H9 (cell line): ENCODE data around the gene ERCC4. TPM values are rescaled to one million over a fixed set of nuclear protein-coding genes. Genes with fewer than 3 reads are reported as not detected.
"Not testable (repeated sequence)": the region's sequence is repeated elsewhere in the genome, so short reads cannot be mapped to it uniquely, and the experiment has no call there.

Experiments used
- DNase-seq: peaks from one replicate; pipeline ENCODE4 v3.0.0-alpha.2; 2017
- H2AFZ ChIP-seq: one replicate; pipeline ENCODE4 v1.6.1; 2013; ENCODE audit warnings: mild to moderate bottlenecking, low read length, control low read depth, moderate library complexity
- H2AK5ac ChIP-seq: 2 replicates; pipeline ENCODE4 v1.6.1; 2013; ENCODE audit warnings: low read length, control low read depth, mixed read lengths; ENCODE audit not compliant: insufficient read length
- H2BK120ac ChIP-seq: one replicate; pipeline ENCODE4 v1.6.1; 2013; ENCODE audit warnings: low read depth, mild to moderate bottlenecking, low read length, control low read depth, inconsistent platforms; ENCODE audit not compliant: poor library complexity, severe bottlenecking
- H2BK12ac ChIP-seq: 2 replicates; pipeline ENCODE4 v1.6.1; 2013; ENCODE audit warnings: low read length, control low read depth, mixed read lengths, low read depth; ENCODE audit not compliant: insufficient read length
- H2BK15ac ChIP-seq: 2 replicates; pipeline ENCODE4 v1.6.1; 2013; ENCODE audit warnings: low read depth, low read length, control low read depth
- H2BK20ac ChIP-seq: one replicate; pipeline ENCODE4 v1.6.1; 2013; ENCODE audit warnings: low read depth, mild to moderate bottlenecking, low read length, control low read depth, inconsistent platforms; ENCODE audit not compliant: poor library complexity, severe bottlenecking
- H2BK5ac ChIP-seq: 2 replicates; pipeline ENCODE4 v1.6.1; 2013; ENCODE audit warnings: low read length, control low read depth, mixed read lengths; ENCODE audit not compliant: insufficient read length
- H3K14ac ChIP-seq: 2 replicates; pipeline ENCODE4 v1.6.1; 2013; ENCODE audit warnings: low read length, control low read depth; ENCODE audit not compliant: insufficient read depth
- H3K18ac ChIP-seq: 2 replicates; pipeline ENCODE4 v1.6.1; 2013; ENCODE audit warnings: low read depth, mild to moderate bottlenecking, mixed read lengths, low read length, control low read depth; ENCODE audit not compliant: insufficient read length
- H3K23ac ChIP-seq: 2 replicates; pipeline ENCODE4 v1.6.1; 2013; ENCODE audit warnings: low read length, control low read depth, mixed read lengths, low read depth; ENCODE audit not compliant: insufficient read length
- H3K23me2 ChIP-seq: 2 replicates; pipeline ENCODE4 v1.6.1; 2013; ENCODE audit warnings: low read depth, mild to moderate bottlenecking, mixed read lengths, low read length, control low read depth; ENCODE audit not compliant: insufficient read length, poor library complexity, severe bottlenecking
- H3K27ac ChIP-seq: 2 replicates; pipeline ENCODE4 v1.5.1; 2013; ENCODE audit warnings: low read length, control low read depth, mixed read lengths, low read depth; ENCODE audit not compliant: insufficient read length
- H3K27me3 ChIP-seq: 2 replicates; pipeline ENCODE4 v1.6.1; 2013; ENCODE audit warnings: low read length, control low read depth, inconsistent platforms; ENCODE audit not compliant: insufficient read depth
- H3K4ac ChIP-seq: 2 replicates; pipeline ENCODE4 v1.6.1; 2013; ENCODE audit warnings: low read depth, mild to moderate bottlenecking, control low read depth, inconsistent platforms, low read length, moderate library complexity
- H3K4me1 ChIP-seq: 2 replicates; pipeline ENCODE4 v1.6.1; 2013; ENCODE audit warnings: low read length, control low read depth, inconsistent platforms; ENCODE audit not compliant: insufficient read depth
- H3K4me2 ChIP-seq: 2 replicates; pipeline ENCODE4 v1.6.1; 2013; ENCODE audit warnings: low read length, control low read depth, mixed read lengths; ENCODE audit not compliant: insufficient read length, insufficient read depth
- H3K56ac ChIP-seq: 2 replicates; pipeline ENCODE4 v1.6.1; 2013; ENCODE audit warnings: low read depth, mild to moderate bottlenecking, mixed read lengths, low read length, control low read depth; ENCODE audit not compliant: insufficient read length
- H3K79me1 ChIP-seq: 2 replicates; pipeline ENCODE4 v1.6.1; 2013; ENCODE audit warnings: low read depth, mild to moderate bottlenecking, moderate library complexity, low read length, control low read depth, inconsistent platforms; ENCODE audit not compliant: insufficient read depth, poor library complexity, severe bottlenecking
- H3K79me2 ChIP-seq: 2 replicates; pipeline ENCODE4 v1.6.1; 2013; ENCODE audit warnings: low read length, control low read depth, inconsistent platforms; ENCODE audit not compliant: insufficient read depth
- H3K9ac ChIP-seq: 2 replicates; pipeline ENCODE4 v1.6.1; 2013; ENCODE audit warnings: low read length, control low read depth, mixed read lengths; ENCODE audit not compliant: insufficient read length; ENCODE audit errors: extremely low read depth
- H3K9me3 ChIP-seq: one replicate; pipeline ENCODE4 v1.6.1; 2013; ENCODE audit warnings: low read depth, low read length, inconsistent platforms; ENCODE audit not compliant: control insufficient read depth
- H3T11ph ChIP-seq: one replicate; pipeline ENCODE4 v1.6.1; 2013; ENCODE audit warnings: mild to moderate bottlenecking, low read length, control low read depth, inconsistent platforms
- H4K20me1 ChIP-seq: one replicate; pipeline ENCODE4 v1.6.1; 2013; ENCODE audit not compliant: control insufficient read depth, insufficient read length, insufficient read depth
- H4K5ac ChIP-seq: 2 replicates; pipeline ENCODE4 v1.6.1; 2013; ENCODE audit warnings: low read depth, mild to moderate bottlenecking, mixed read lengths, low read length, control low read depth; ENCODE audit not compliant: insufficient read length
- H4K8ac ChIP-seq: replicated peaks from 2 replicates; pipeline ENCODE4 v1.6.1; 2013; ENCODE audit warnings: low read length, control low read depth, mixed read lengths, low read depth; ENCODE audit not compliant: insufficient read length
- H4K91ac ChIP-seq: 2 replicates; pipeline ENCODE4 v1.6.1; 2013; ENCODE audit warnings: low read depth, mild to moderate bottlenecking, moderate library complexity, mixed read lengths, low read length, control low read depth; ENCODE audit not compliant: insufficient read length
- H3K27ac Mint-ChIP-seq, 3 experiments: 2 replicates in 2 of 3; 3 replicates in 1 of 3; pipeline ENCODE4 v1.8.0; 2020 to 2021; ENCODE audit warnings: mixed read lengths in 3 of 3, mild to moderate bottlenecking in 1 of 3, moderate library complexity in 1 of 3
- H3K27me3 Mint-ChIP-seq: 2 replicates; pipeline ENCODE4 v1.8.0; 2021; ENCODE audit warnings: low read depth, mild to moderate bottlenecking, moderate library complexity, mixed read lengths
- H3K36me3 Mint-ChIP-seq, 3 experiments: 2 replicates in 2 of 3; 3 replicates in 1 of 3; pipeline ENCODE4 v1.8.0; 2020 to 2021; ENCODE audit warnings: low read depth in 3 of 3, mixed read lengths in 3 of 3; ENCODE audit not compliant: insufficient read depth in 1 of 3
- H3K4me1 Mint-ChIP-seq, 2 experiments: 2 replicates each; pipeline ENCODE4 v1.8.0; 2020; ENCODE audit warnings: mixed read lengths in 2 of 2
- H3K4me3 Mint-ChIP-seq, 2 experiments: 2 replicates in 1 of 2; 3 replicates in 1 of 2; pipeline ENCODE4 v1.8.0; 2020 to 2021; ENCODE audit warnings: mild to moderate bottlenecking in 2 of 2, mixed read lengths in 2 of 2, moderate library complexity in 1 of 2
- H3K9me3 Mint-ChIP-seq, 2 experiments: 2 replicates in 1 of 2; 3 replicates in 1 of 2; pipeline ENCODE4 v1.8.0; 2020; ENCODE audit warnings: mild to moderate bottlenecking in 2 of 2, mixed read lengths in 2 of 2, moderate library complexity in 1 of 2
- WGBS: extraction: QIAGEN DNeasy Blood & Tissue Kit; methylation state at CpG from one replicate; pipeline ENCODE4 v1.1.7; 2013; ENCODE audit warnings: missing lambda C conversion rate, low lambda C conversion rate, mixed read lengths; ENCODE audit not compliant: insufficient read length; ENCODE audit errors: extremely low coverage; 5-methylcytosine and 5-hydroxymethylcytosine counted together
- total RNA-seq: library from RNA; stranded (reverse); gene quantifications from 2 replicates; pipeline ENCODE4 v1.2.1, GENCODE V29; 2021
- TF ChIP-seq, protein P1 (sequence below): fragments of 200-600 bp; sonication (generic); conservative IDR thresholded peaks from 3 replicates; pipeline ENCODE4 v1.8.0; 2021; ENCODE audit warnings: antibody characterized with exemption, mild to moderate bottlenecking

ERCC4 gene
- total RNA-seq, 1 experiment from 2014 or later, result 15.6 TPM

GRCh38 chr16:13886608-13887007, 33.3 kb upstream of the ERCC4 start:
- no peaks in the 10 kb centered on the region for H3K4me1 ChIP-seq
- no peak overlapping the region for H3K27ac Mint-ChIP-seq
- H3K36me3 Mint-ChIP-seq, result peaks cover 2 to 5% (median 4%) of the 10 kb centered on the region in 3 experiments; a peak in 3 of 7 replicates
- H4K20me1 ChIP-seq, result no peaks in the 10 kb centered on the region
- no peak overlapping the region for H3K14ac ChIP-seq
- TF ChIP-seq, protein P1, sequence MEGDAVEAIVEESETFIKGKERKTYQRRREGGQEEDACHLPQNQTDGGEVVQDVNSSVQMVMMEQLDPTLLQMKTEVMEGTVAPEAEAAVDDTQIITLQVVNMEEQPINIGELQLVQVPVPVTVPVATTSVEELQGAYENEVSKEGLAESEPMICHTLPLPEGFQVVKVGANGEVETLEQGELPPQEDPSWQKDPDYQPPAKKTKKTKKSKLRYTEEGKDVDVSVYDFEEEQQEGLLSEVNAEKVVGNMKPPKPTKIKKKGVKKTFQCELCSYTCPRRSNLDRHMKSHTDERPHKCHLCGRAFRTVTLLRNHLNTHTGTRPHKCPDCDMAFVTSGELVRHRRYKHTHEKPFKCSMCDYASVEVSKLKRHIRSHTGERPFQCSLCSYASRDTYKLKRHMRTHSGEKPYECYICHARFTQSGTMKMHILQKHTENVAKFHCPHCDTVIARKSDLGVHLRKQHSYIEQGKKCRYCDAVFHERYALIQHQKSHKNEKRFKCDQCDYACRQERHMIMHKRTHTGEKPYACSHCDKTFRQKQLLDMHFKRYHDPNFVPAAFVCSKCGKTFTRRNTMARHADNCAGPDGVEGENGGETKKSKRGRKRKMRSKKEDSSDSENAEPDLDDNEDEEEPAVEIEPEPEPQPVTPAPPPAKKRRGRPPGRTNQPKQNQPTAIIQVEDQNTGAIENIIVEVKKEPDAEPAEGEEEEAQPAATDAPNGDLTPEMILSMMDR, result no peak
- H3K23me2 ChIP-seq, result no peaks in the 10 kb centered on the region
- no peaks in the 10 kb centered on the region; the same call in 1 of the 2 replicates for H3K27me3 Mint-ChIP-seq
- no peak overlapping the region for H3K23ac ChIP-seq
- H4K8ac ChIP-seq, result no peak overlapping the region
- H3K4me1 Mint-ChIP-seq, result no peaks in the 10 kb centered on the region
- H4K91ac ChIP-seq, result no peak overlapping the region
- H2AFZ ChIP-seq, result no peak overlapping the region
- no peak overlapping the region for H3K27ac ChIP-seq
- no peak overlapping the region for H3K9ac ChIP-seq
- H3K79me1 ChIP-seq, result no peaks in the 10 kb centered on the region
- peaks cover 31 to 38% of the 10 kb centered on the region in 2 experiments for H3K9me3 Mint-ChIP-seq
- no peak overlapping the region for H4K5ac ChIP-seq
- H2BK12ac ChIP-seq, result no peak overlapping the region
- H3K4me2 ChIP-seq, result no peak overlapping the region
- DNase-seq, result no peak
- no peak overlapping the region for H3K4ac ChIP-seq
- no peak overlapping the region for H3K56ac ChIP-seq
- no peak overlapping the region for H2BK20ac ChIP-seq
- no peak overlapping the region for H2BK15ac ChIP-seq
- H3K4me3 Mint-ChIP-seq, result no peak overlapping the region
- H3K79me2 ChIP-seq, result no peaks in the 10 kb centered on the region
- H3K27me3 ChIP-seq, result no peaks in the 10 kb centered on the region
- H3K9me3 ChIP-seq, result peaks cover 5% of the 10 kb centered on the region
- no CpG with 5 or more reads among the region's 5 CpGs for WGBS
- H3K18ac ChIP-seq, result no peak overlapping the region
- H2BK5ac ChIP-seq, result no peak overlapping the region
- H2AK5ac ChIP-seq, result no peak overlapping the region
- no peak overlapping the region for H3T11ph ChIP-seq
- H2BK120ac ChIP-seq, result no peak overlapping the region

DNA sequence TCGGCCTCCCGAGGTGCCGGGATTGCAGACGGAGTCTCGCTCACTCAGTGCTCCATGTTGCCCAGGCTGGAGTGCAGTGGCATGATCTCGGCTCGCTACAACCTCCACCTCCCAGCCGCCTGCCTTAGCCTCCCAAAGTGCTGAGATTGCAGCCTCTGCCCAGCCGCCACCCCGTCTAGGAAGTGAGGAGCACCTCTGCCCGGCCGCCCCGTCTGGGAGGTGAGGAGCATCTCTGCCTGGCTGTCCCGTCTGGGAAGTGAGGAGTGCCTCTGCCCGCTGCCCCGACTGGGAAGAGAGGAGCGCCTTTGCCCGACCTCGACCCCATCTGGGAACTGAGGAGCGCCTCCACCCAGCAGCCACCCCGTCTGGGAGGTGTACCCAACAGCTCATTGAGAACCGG, 30.6 kb upstream of the ERCC4 start:
- not testable (repeated sequence) for H2BK120ac ChIP-seq, H3K36me3 Mint-ChIP-seq, H3K4me3 Mint-ChIP-seq, H3K23ac ChIP-seq, H3K4me1 ChIP-seq, H3K79me2 ChIP-seq, H3K9ac ChIP-seq, DNase-seq, H3K4ac ChIP-seq, H2BK5ac ChIP-seq, H3T11ph ChIP-seq, H3K27me3 Mint-ChIP-seq, H3K27ac ChIP-seq, H3K4me2 ChIP-seq, H4K8ac ChIP-seq, H3K27me3 ChIP-seq, H4K5ac ChIP-seq, H4K20me1 ChIP-seq, H3K18ac ChIP-seq, H2AFZ ChIP-seq, H3K23me2 ChIP-seq, H3K56ac ChIP-seq, H2BK20ac ChIP-seq, H3K14ac ChIP-seq, H3K9me3 ChIP-seq, H4K91ac ChIP-seq, H2BK15ac ChIP-seq, H2BK12ac ChIP-seq, H3K79me1 ChIP-seq, H3K4me1 Mint-ChIP-seq, H2AK5ac ChIP-seq, H3K27ac Mint-ChIP-seq
- WGBS, result no CpG with 5 or more reads among the region's 22 CpGs
- peaks cover 31 to 34% of the 10 kb centered on the region in 2 experiments for H3K9me3 Mint-ChIP-seq
